IMR-90 (cell line): ENCODE data around the gene RPA3. TPM values are rescaled to one million over a fixed set of nuclear protein-coding genes. Genes with fewer than 3 reads are reported as not detected.

Experiments used
- ATAC-seq: fragments of 200-7000 bp; cut with Tn5 transposase; 2 replicates; pipeline ENCODE4 v1.9.1; 2020; ENCODE audit warnings: low read depth, mild to moderate bottlenecking, moderate library complexity
- BruUV-seq: library from RNA; stranded (reverse); fragments of 400-500 nt; replicated peaks from 2 replicates; lab custom pipeline; 2021; lab: Mats Ljungman, UMichigan
- CTCF ChIA-PET: fragments of 300-600 bp; formaldehyde crosslinking; extraction: SDS; loops from one replicate; lab custom pipeline; 2021; ENCODE audit warnings: antibody characterized with exemption; lab: Yijun Ruan, JAX
- POLR2A ChIA-PET: fragments of 300-600 bp; sonication (Branson Sonifier 250); formaldehyde crosslinking; loops from one replicate; lab custom pipeline; 2022; ENCODE audit warnings: antibody characterized with exemption; ENCODE audit not compliant: unreplicated experiment; lab: Charles Lee
- DNase-seq: peaks from one replicate; pipeline ENCODE4 v3.0.0; 2013
- H2AFZ ChIP-seq: replicated peaks from 2 replicates; pipeline ENCODE3; 2013; ENCODE audit warnings: low read length, mild to moderate bottlenecking; ENCODE audit not compliant: poor library complexity
- H2AK5ac ChIP-seq: 2 replicates; pipeline ENCODE4 v1.6.1; 2013; ENCODE audit warnings: low read depth, low read length, inconsistent platforms
- H2AK9ac ChIP-seq: replicated peaks from 2 replicates; pipeline ENCODE3; 2013; ENCODE audit warnings: mild to moderate bottlenecking, low read depth, low read length, moderate library complexity; ENCODE audit not compliant: poor library complexity
- H2BK120ac ChIP-seq: 2 replicates; pipeline ENCODE4 v1.6.1; 2013; ENCODE audit warnings: low read depth, low read length, inconsistent platforms
- H2BK15ac ChIP-seq: 3 replicates; pipeline ENCODE4 v1.6.1; 2013; ENCODE audit warnings: low read depth, low read length, inconsistent platforms
- H2BK20ac ChIP-seq: 2 replicates; pipeline ENCODE4 v1.6.1; 2013; ENCODE audit warnings: low read depth, mild to moderate bottlenecking, inconsistent platforms, low read length, moderate library complexity
- H2BK5ac ChIP-seq: 2 replicates; pipeline ENCODE4 v1.6.1; 2013; ENCODE audit warnings: mild to moderate bottlenecking, low read depth, low read length, inconsistent platforms; ENCODE audit not compliant: poor library complexity, severe bottlenecking
- H3K14ac ChIP-seq: replicated peaks from 2 replicates; pipeline ENCODE4 v1.6.1; 2013; ENCODE audit warnings: low read depth, low read length, inconsistent platforms
- H3K18ac ChIP-seq: 2 replicates; pipeline ENCODE4 v1.6.1; 2013; ENCODE audit warnings: low read depth, low read length, control low read depth
- H3K23ac ChIP-seq: 2 replicates; pipeline ENCODE4 v1.6.1; 2013; ENCODE audit warnings: low read depth, low read length, inconsistent platforms
- H3K27ac ChIP-seq: 2 replicates; pipeline ENCODE4 v1.5.1; 2013; ENCODE audit warnings: mild to moderate bottlenecking, control low read depth, low read length; ENCODE audit not compliant: insufficient read depth
- H3K27me3 ChIP-seq: 2 replicates; pipeline ENCODE4 v1.6.1; 2013; ENCODE audit warnings: low read length; ENCODE audit not compliant: control insufficient read depth, insufficient read depth
- H3K36me3 ChIP-seq: 2 replicates; pipeline ENCODE4 v1.6.1; 2013; ENCODE audit warnings: low read length, mixed read lengths; ENCODE audit not compliant: control insufficient read depth, insufficient read depth
- H3K4ac ChIP-seq: 2 replicates; pipeline ENCODE4 v1.6.1; 2013; ENCODE audit warnings: low read depth, low read length, inconsistent platforms
- H3K4me1 ChIP-seq: 2 replicates; pipeline ENCODE4 v1.6.1; 2013; ENCODE audit warnings: low read length, mixed read lengths; ENCODE audit not compliant: control insufficient read depth, insufficient read depth
- H3K4me2 ChIP-seq: 2 replicates; pipeline ENCODE4 v1.6.1; 2013; ENCODE audit warnings: low read depth, mild to moderate bottlenecking, control low read depth, low read length, moderate library complexity
- H3K4me3 ChIP-seq: 2 replicates; pipeline ENCODE4 v1.5.1; 2013; ENCODE audit warnings: low read depth, mild to moderate bottlenecking, control low read depth, low read length, moderate library complexity; ENCODE audit not compliant: insufficient read depth
- H3K56ac ChIP-seq: 2 replicates; pipeline ENCODE4 v1.6.1; 2013; ENCODE audit warnings: low read length, inconsistent platforms; ENCODE audit not compliant: insufficient read depth; ENCODE audit errors: extremely low read depth
- H3K79me1 ChIP-seq, 2 experiments: 2 replicates each; pipeline ENCODE4 v1.6.1; 2013; ENCODE audit warnings: low read length in 2 of 2, inconsistent platforms in 1 of 2, low read depth in 1 of 2
- H3K9ac ChIP-seq: 2 replicates; pipeline ENCODE4 v1.6.1; 2013; ENCODE audit warnings: low read depth, low read length, control low read depth
- H3K9me1 ChIP-seq: 2 replicates; pipeline ENCODE4 v1.6.1; 2013; ENCODE audit warnings: low read length, inconsistent platforms; ENCODE audit not compliant: insufficient read depth
- H3K9me3 ChIP-seq: 2 replicates; pipeline ENCODE4 v1.6.1; 2013; ENCODE audit warnings: low read length; ENCODE audit not compliant: control insufficient read depth, insufficient read depth
- H4K20me1 ChIP-seq: 2 replicates; pipeline ENCODE4 v1.6.1; 2013; ENCODE audit warnings: low read length, inconsistent platforms; ENCODE audit not compliant: insufficient read depth
- H4K5ac ChIP-seq: 2 replicates; pipeline ENCODE4 v1.6.1; 2013; ENCODE audit warnings: mild to moderate bottlenecking, low read depth, low read length, control low read depth
- H4K8ac ChIP-seq, 2 experiments: 2 replicates each; pipeline ENCODE4 v1.6.1; 2013; ENCODE audit warnings: low read depth in 2 of 2, low read length in 2 of 2, control low read depth in 1 of 2, inconsistent platforms in 1 of 2
- H4K91ac ChIP-seq: 2 replicates; pipeline ENCODE4 v1.6.1; 2013; ENCODE audit warnings: low read depth, low read length, inconsistent platforms; ENCODE audit not compliant: insufficient read depth
- BHLHE40 ChIP-seq: fragments of 150-350 bp; IDR thresholded peaks from 2 replicates; pipeline ENCODE4 v1.6.1; 2016; ENCODE audit warnings: mild to moderate bottlenecking, low read depth, low read length
- CEBPB ChIP-seq: IDR thresholded peaks from 2 replicates; pipeline ENCODE4 v1.6.1; 2012; ENCODE audit warnings: low read depth, low read length, improper control_type of control experiment
- CHD1 ChIP-seq: IDR thresholded peaks from 2 replicates; pipeline ENCODE4 v1.6.1; 2012; ENCODE audit warnings: low read depth, low read length, improper control_type of control experiment
- FOS ChIP-seq: fragments of 150-350 bp; IDR thresholded peaks from 2 replicates; pipeline ENCODE4 v1.6.1; 2016; ENCODE audit warnings: low read depth, low read length
- MAFK ChIP-seq: IDR thresholded peaks from 2 replicates; pipeline ENCODE4 v1.6.1; 2012; ENCODE audit warnings: low read depth, low read length, improper control_type of control experiment
- MAZ ChIP-seq: IDR thresholded peaks from 2 replicates; pipeline ENCODE4 v1.6.1; 2012; ENCODE audit warnings: low read depth, mild to moderate bottlenecking, low read length, improper control_type of control experiment, moderate library complexity, borderline replicate concordance
- NFE2L2 ChIP-seq: fragments of 150-350 bp; IDR thresholded peaks from 2 replicates; pipeline ENCODE4 v1.6.1; 2016; ENCODE audit warnings: low read depth, mild to moderate bottlenecking, low read length
- POLR2A ChIP-seq: IDR thresholded peaks from 2 replicates; pipeline ENCODE4 v1.6.1; 2012; ENCODE audit warnings: mild to moderate bottlenecking, low read depth, low read length
- RAD21 ChIP-seq: IDR thresholded peaks from 2 replicates; pipeline ENCODE4 v1.6.1; 2012; ENCODE audit warnings: low read length, improper control_type of control experiment
- RFX5 ChIP-seq: IDR thresholded peaks from 2 replicates; pipeline ENCODE4 v1.8.0; 2012; ENCODE audit warnings: low read depth, mild to moderate bottlenecking, low read length, moderate library complexity
- SMC3 ChIP-seq: fragments of 150-350 bp; IDR thresholded peaks from 2 replicates; pipeline ENCODE4 v1.6.1; 2016; ENCODE audit warnings: low read depth, mild to moderate bottlenecking, antibody characterized with exemption, low read length, moderate library complexity
- WGBS, 2 experiments: methylation state at CpG; one replicate each; pipeline versions ENCODE4 v1.1.5 to v1.1.7; 2013; ENCODE audit warnings: missing lambda C conversion rate in 2 of 2; ENCODE audit not compliant: insufficient read length in 1 of 2; ENCODE audit errors: extremely low coverage in 2 of 2; 5-methylcytosine and 5-hydroxymethylcytosine counted together
- dilution Hi-C: fragments of 300-500 bp; cut with HindIII; formaldehyde crosslinking; loops from one replicate; pipeline ENCODE4 v1.14.3; 2018; ENCODE audit warnings: low sequenced_read_pairs; ENCODE audit not compliant: unreplicated experiment
- in situ Hi-C: fragments of 300-500 bp; cut with MboI; formaldehyde crosslinking; loops from 3 replicates; pipeline ENCODE4 v1.14.3; 2019; ENCODE audit warnings: low sequenced_read_pairs, inconsistent platforms, mixed read lengths
- intact Hi-C: fragments of 100-400 bp; cut with micrococcal nuclease; formaldehyde crosslinking; loops from 2 replicates; pipeline ENCODE4 v1.10.0; 2022
- polyA plus RNA-seq, 3 experiments: library from polyadenylated mRNA; depleted of rRNA; stranded (reverse); fragments of >200 nt; gene quantifications; 2 replicates each; pipeline ENCODE4 v1.2.3, GENCODE V29; 2012; ENCODE audit warnings: low replicate concordance in 1 of 3
- total RNA-seq: library from RNA; depleted of rRNA; stranded (reverse); fragments of >200 nt; gene quantifications from 2 replicates; pipeline ENCODE4 v1.2.3, GENCODE V29; 2012
- TF ChIP-seq, protein P1 (sequence below): fragments of 150-350 bp; IDR thresholded peaks from 2 replicates; pipeline ENCODE4 v1.6.1; 2016; ENCODE audit warnings: low read depth, mild to moderate bottlenecking, low read length, moderate library complexity, borderline replicate concordance
- TF ChIP-seq, protein P2 (sequence below): conservative IDR thresholded peaks from 2 replicates; pipeline ENCODE4 v1.5.1; 2012; ENCODE audit warnings: mild to moderate bottlenecking, low read depth, low read length, improper control_type of control experiment

Gene RPA3
- total and polyA plus RNA-seq, 2 of the 4 experiments (the other 2 are of a cell fraction), result 12.7 to 21.1 TPM

DNA sequence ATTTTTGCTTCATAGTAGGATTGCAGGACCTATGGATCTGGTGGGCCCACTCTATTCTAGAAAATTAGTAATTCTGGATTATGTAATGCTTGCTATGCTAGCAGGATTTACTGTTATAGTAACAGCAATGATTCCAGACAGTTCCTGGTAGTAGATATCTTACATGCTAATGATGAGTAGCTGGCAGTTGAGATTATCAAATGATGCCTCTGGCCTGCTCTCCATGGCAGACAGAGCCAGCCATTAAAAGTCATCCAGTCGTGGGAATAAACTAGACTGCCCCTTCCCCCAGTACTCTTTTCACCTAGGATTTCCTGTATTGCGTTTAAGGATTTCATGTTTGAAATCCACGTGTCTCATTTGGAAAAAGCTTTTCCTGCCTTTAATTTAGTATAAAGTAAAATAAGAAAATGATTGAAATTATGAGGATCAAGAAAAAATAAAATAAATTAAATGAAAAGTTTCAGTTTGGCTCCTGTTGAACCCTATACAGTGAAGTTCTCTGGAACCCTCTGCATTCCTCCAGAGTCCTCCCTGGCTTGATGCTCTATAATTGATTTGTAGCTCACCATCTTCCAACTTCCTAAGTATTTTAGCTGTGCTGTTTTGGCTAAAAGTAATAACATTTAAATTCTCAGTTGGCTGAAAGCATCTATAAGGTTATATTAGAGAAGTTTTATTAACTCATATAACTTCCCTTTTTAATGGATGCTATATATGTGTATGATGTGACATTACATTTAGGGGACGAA lies 63.3 kb downstream of the RPA3 start:
- H3K79me1 ChIP-seq, result peaks cover 0 to 2% of the 10 kb centered on the region in 2 experiments; a peak in 2 of 4 replicates
- no CpG with 5 or more reads among the region's 4 CpGs for WGBS, 2 experiments
- no peak overlapping the region for H2BK120ac ChIP-seq
- in situ Hi-C loops, result loop anchor here (25.0 kb wide), 1 partner anchor 557 kb away; no protein-coding TSS in a partner anchor
- H2AK9ac ChIP-seq, result no peak overlapping the region
- H3K4me2 ChIP-seq, result no peak overlapping the region
- H2BK15ac ChIP-seq, result no peak overlapping the region
- no peak overlapping the region for H4K5ac ChIP-seq
- no peaks in the 10 kb centered on the region for H3K9me1 ChIP-seq
- DNase-seq (no peak), ATAC-seq (no peak)
- H4K91ac ChIP-seq, result no peak overlapping the region
- H3K56ac ChIP-seq, result no peak overlapping the region
- no peaks in the 10 kb centered on the region for H3K4me1 ChIP-seq
- no peak overlapping the region for H2AFZ ChIP-seq
- no peak overlapping the region for H2BK20ac ChIP-seq
- no peak overlapping the region for H3K27ac ChIP-seq
- intact Hi-C loops, result no loop called here
- H3K36me3 ChIP-seq, result no peaks in the 10 kb centered on the region
- no peak overlapping the region for H3K4me3 ChIP-seq
- POLR2A ChIA-PET, result no interaction called here
- H4K20me1 ChIP-seq, result no peaks in the 10 kb centered on the region
- no peak overlapping the region for H3K9ac ChIP-seq
- H3K14ac ChIP-seq, result no peak overlapping the region
- no peak overlapping the region for H3K4ac ChIP-seq
- dilution Hi-C loops, result no loop called here
- no peaks in the 10 kb centered on the region for H3K9me3 ChIP-seq
- no peak overlapping the region for H3K18ac ChIP-seq
- CTCF ChIA-PET, result no interaction called here
- no peak overlapping the region for H2BK5ac ChIP-seq
- no peak for TF ChIP-seq CHD1
- TF ChIP-seq, protein P1, sequence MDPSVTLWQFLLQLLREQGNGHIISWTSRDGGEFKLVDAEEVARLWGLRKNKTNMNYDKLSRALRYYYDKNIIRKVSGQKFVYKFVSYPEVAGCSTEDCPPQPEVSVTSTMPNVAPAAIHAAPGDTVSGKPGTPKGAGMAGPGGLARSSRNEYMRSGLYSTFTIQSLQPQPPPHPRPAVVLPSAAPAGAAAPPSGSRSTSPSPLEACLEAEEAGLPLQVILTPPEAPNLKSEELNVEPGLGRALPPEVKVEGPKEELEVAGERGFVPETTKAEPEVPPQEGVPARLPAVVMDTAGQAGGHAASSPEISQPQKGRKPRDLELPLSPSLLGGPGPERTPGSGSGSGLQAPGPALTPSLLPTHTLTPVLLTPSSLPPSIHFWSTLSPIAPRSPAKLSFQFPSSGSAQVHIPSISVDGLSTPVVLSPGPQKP, result no peak
- no peak for TF ChIP-seq BHLHE40
- no peak for TF ChIP-seq SMC3
- TF ChIP-seq, protein P2, sequence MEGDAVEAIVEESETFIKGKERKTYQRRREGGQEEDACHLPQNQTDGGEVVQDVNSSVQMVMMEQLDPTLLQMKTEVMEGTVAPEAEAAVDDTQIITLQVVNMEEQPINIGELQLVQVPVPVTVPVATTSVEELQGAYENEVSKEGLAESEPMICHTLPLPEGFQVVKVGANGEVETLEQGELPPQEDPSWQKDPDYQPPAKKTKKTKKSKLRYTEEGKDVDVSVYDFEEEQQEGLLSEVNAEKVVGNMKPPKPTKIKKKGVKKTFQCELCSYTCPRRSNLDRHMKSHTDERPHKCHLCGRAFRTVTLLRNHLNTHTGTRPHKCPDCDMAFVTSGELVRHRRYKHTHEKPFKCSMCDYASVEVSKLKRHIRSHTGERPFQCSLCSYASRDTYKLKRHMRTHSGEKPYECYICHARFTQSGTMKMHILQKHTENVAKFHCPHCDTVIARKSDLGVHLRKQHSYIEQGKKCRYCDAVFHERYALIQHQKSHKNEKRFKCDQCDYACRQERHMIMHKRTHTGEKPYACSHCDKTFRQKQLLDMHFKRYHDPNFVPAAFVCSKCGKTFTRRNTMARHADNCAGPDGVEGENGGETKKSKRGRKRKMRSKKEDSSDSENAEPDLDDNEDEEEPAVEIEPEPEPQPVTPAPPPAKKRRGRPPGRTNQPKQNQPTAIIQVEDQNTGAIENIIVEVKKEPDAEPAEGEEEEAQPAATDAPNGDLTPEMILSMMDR, result no peak
- no peak for TF ChIP-seq RFX5
- TF ChIP-seq NFE2L2, result no peak
- no peak for TF ChIP-seq FOS
- no peak for TF ChIP-seq POLR2A
- TF ChIP-seq MAFK, result no peak
- no peak for TF ChIP-seq CEBPB
- TF ChIP-seq MAZ, result no peak
- TF ChIP-seq RAD21, result no peak
- H4K8ac ChIP-seq, result no peak overlapping the region
- H3K27me3 ChIP-seq, result no peaks in the 10 kb centered on the region
- no peak overlapping the region for H3K23ac ChIP-seq
- no peak overlapping the region for H2AK5ac ChIP-seq
- no TSS peak for BruUV-seq
